Measurements from ENCODE around the gene SNPH.

SNPH gene

DNA sequence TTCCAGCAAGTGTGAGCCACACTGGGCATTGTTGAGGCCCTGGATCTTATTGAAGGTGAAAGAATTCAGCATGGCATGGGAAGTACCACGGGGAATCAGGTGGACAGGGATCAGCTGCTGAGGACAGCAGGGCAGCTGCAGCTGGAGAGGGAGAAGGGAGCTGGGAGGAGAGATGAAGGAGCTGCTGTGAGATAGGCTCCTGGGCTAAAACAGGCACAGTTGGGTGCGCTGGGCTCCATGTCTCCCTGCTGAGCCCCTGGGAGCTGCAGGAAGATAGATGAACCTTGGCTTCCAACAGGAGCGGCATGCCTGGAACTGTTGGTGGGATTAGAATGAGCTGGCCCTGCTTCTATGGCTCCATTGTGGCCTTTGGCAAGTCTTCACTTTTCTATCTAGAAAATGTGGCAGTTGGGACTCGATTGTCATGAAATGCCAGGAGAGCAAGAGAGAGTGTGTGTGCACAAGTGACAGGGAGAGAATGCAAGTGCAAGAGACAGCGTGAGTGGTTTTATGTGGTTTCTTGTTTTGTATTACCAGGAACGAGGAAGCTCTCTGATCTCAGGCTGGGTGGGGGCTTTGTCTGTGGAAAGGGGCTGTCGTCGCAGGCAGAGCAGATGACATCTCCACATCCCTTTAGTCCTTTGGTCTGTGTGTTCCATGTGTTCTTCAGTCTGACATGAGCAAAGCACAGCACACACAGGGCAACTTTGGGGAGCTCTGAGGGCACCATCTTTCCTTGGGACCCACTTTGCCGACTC is 20.4 kb downstream of the SNPH start:
- in situ Hi-C loops (cut with MboI; ENCODE audit: low sequenced_read_pairs) = no loop called here

DNA sequence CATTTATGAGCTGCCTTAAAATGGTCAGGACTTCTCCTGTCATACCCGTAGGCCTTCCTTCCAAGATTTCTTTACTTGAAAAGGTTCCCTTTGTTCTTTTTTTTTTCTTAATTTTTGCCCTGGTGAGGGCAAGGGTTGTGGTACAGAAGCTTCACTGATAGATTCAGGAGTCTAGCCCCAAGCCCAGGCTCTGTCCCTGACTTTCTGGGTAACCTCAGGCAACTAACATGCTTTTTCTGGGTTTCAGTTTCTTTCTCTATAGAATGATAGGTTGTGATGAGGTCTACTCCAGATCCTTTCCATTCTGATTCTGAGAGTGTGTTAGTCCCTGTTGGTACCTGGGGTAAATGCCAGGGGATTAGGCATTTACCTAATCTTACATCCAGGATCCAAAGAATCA is 21.2 kb downstream of the SNPH start:
- in situ Hi-C loops (cut with MboI; ENCODE audit: low sequenced_read_pairs) = no loop called here

DNA sequence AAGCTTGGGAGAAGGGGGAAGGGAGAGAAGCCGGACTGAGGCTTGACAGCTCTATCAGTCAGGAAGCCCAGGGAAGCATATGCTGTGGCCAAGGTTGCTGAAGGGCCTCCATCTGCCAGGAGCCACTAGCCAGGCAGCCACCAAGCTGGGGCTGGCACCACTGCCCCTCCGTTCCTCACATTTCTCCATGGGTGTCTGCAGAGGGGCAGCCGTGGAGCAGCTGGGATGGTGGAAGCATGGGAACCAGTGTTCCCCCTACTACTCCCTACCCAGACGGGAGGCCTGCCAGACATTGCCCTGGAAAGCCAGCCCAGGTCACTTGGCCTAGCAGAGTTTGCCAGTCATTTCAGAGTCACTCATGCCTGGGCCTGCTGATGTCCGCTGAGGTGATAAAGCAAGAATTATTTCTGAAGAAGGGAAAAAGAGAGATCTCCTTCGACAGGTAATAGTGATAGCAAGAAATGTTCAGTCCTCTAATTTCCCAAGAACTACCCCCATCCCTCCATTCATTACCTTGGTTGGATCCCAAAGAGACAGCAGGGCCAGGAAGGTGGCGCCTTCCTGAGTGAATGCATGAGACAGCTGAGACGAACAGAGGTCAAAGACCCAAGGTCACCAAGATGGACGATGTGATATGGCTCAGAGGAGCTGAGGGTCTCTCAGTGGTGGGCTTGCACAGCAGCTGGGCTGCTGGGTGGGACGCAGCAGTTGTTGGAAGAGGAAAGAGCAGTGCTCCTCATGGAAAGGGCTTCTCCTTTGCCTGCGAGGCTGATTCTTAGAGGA is 21.9 kb downstream of the SNPH start:
- in situ Hi-C loops (cut with MboI; ENCODE audit: low sequenced_read_pairs) = no loop called here

DNA sequence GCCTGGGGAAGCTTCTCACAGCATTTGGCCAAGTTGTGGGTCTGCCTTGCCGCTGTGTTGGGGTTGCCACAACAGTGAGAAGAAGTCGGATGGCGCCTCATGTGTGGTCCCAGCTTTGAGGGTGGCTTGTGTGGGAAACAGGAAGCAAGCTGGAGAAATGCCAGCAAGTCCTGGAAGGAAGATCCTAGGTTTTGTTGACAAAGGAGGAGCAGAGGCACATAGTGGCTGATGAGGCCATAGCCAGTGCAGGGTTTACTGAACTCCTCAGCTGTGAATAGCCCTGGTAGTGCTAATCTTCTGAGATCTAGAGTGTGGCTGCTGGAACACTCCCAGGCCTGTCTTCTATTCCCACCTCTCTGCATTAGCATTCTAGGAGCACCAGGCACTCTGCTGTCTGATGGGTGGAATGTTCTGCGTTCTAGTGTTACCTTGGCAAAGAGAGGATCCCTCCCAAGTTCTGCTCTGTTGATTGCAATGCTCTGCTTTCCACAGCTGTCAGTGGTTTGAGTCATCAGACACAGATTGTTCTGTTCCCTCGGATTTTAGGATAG is 25.2 kb downstream of the SNPH start:
- in situ Hi-C loops (cut with MboI; ENCODE audit: low sequenced_read_pairs) = no loop called here

DNA sequence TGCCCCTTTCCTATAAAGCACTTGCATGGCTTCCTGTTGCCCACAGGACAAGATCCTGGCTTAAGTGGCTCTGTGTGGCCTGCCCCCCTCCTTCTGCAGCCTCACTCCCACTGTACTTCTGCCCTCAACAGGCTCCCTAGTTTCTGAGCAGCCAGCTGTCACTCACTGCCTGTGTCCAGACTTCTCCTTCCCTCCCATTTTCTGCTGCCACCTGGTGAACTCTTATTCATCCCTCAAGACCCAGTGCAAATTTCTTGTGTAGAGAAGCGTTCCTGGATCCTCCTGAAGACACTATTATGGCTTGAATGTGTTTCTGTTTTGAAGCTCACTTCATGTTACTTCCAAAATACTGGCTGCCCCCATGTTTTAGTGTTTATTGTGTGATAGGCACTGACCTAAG is 26.5 kb downstream of the SNPH start:
- in situ Hi-C loops (cut with MboI; ENCODE audit: low sequenced_read_pairs) = no loop called here

DNA sequence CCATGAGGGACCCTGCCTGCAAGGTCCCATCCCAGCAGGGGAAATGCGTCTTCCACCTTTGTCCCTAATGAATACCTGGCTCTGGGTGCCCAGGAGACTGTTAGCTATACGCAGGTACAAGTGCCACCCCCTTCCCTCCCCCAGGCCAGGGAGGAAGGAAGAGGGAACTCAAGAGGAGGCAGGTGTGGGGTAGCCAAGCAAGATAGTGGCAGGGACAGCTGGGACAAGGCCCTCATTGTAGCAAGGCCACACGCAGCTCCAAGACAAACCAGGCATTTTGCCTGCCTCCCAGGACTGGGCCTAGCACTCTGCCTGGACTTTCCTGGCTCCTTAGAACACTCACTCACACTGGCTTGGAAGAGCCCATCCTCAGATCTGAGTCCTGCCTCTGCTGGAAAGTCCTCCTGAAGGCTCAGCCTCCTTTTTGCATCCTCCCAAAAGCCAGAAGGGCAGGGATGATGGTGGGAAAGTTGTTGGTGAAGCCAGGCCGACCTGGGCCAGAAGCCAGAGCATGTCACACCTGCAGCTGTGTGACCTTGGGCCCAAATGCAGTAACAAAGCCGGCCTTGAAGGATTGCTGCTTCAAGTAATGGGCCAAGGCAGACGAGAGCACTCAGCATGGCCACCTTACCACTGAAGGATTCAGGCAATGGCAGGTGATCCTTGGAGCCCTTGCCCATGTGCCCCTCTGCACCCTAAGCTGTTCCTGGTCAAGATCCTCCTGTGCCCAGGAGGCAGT is 27.7 kb downstream of the SNPH start:
- in situ Hi-C loops (cut with MboI; ENCODE audit: low sequenced_read_pairs) = no loop called here

DNA sequence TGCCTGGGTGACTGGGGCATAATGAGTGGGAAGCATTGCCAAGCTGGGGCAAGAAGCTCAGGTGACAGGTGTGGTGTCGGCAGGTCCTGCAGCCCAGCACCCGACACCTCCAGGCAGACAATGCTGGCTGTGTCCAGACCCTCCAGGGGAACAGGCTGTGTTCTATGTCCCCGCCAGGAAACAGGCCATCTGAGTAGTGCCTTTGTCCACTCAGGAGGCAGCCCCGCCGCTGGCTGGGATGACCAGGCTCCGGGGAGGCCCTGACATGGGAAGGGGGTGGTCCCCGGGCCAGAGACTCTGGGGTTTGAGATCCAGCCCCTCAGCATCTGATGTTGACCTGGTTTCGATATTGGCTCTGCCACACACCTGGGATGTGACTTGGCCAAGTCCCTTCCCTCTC is 28.4 kb downstream of the SNPH start:
- in situ Hi-C loops (cut with MboI; ENCODE audit: low sequenced_read_pairs) = no loop called here

DNA sequence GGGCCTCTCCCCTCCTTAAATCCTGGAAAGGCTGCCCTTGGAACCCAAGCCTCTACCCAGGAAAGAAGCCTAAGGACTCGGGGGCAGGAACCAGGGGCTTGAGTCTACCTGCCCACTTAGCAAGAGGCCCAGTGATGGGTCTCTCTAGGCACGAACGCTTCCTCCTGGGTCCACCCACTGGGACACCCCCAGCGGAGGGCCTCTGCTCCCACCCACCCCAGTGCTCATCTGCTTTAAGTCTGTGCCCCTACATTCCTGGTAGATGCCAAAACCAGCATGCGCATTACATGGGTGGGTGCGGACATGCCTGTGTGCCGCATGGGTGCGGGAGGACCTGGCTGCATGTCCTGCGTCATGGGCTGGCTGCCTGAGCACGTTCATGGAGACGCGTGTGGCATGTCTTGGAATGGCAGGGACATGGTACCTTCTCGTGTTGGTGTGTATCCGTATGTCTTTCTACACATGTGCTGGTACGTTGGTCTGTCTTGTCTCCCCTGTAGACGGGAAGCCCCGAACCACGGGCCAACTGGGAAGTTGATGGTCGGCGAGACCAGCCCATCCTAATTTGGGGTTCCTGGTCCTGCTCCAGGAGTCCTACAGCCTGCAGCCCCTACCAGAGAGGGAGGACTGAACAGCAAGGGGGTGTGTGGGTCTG is 29.3 kb downstream of the SNPH start:
- in situ Hi-C loops (cut with MboI; ENCODE audit: low sequenced_read_pairs) = no loop called here

DNA sequence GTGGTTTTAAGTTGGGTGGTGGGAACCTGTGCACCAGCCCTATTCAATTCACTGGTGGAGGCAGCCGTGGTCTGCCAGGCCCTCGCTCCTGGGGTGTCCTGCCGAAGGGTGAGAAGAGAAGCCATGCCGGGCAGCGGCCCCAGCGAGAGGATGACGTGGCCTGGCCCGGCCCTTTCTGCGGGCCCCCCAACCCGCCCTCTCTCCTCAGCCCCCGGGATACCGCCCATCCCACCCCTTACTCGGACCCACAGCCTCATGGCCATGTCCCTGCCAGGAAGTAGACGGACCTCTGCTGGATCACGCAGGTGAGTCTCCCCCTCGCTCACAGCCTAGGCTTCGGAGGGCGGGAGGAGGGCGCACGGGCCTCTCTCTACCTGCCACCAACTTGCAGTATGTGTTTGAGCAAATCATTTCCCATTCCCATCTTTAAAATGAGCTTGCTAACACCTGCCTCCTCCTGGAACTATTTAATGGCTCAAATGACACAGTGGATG is 30.1 kb downstream of the SNPH start:
- in situ Hi-C loops (cut with MboI; ENCODE audit: low sequenced_read_pairs) = no loop called here

DNA sequence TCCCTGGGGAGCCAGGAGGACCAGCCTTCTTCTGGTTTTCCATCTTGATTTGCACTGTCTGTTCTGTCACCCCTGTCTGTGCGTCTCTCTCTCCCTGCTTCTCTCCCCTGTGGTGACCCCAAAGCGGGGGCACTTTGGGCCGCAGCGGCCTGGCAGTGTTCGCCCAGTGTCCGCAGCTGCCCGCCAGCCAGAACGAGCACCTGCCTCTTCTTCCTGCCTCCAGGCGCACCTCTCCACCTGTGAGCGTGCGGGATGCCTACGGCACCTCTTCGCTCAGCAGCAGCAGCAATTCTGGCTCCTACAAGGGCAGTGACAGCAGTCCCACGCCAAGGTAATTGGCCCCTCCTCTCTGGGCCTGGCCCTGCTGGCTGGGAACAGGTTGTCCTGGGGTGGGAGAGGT is 30.8 kb downstream of the SNPH start:
- in situ Hi-C loops (cut with MboI; ENCODE audit: low sequenced_read_pairs) = no loop called here

DNA sequence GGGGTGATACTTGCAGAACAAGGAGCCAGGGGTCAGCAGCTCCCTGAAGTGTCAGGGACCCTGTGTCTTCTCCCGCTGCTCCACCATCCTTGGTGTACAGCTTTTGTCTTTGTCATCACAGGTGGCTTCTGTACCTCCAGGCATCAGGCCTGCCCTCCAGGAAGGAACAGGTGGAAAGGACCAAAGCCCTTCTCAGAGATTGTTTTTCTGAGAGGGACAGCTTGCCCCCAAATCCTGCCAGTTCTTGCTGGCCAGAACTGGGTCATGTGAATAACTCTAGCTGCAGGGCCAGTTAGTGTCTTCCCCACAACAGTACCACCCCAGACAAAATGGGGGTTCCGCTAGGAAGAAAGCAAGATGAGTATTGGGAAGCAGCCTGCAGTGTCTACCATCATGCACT is 31.4 kb downstream of the SNPH start:
- in situ Hi-C loops (cut with MboI; ENCODE audit: low sequenced_read_pairs) = no loop called here

DNA sequence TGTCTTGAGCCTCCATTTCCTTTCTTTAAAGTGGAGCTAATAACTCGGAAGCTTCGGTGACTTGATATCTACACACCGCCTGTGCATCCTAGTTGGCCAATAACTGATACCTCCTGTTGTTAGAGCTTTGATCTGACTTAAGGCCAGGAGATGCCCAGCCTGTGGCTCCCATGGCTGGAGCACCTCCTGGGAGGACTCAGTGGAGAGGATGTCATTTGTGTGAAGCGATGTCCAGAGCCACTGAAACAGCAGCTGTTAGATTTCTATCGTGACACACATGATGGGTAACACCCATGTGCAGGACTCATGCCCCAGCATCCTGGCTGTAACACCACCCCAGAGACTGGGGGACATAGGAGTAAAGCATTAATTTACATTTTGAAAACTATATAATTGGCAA is 32.1 kb downstream of the SNPH start:
- in situ Hi-C loops (cut with MboI; ENCODE audit: low sequenced_read_pairs) = no loop called here

DNA sequence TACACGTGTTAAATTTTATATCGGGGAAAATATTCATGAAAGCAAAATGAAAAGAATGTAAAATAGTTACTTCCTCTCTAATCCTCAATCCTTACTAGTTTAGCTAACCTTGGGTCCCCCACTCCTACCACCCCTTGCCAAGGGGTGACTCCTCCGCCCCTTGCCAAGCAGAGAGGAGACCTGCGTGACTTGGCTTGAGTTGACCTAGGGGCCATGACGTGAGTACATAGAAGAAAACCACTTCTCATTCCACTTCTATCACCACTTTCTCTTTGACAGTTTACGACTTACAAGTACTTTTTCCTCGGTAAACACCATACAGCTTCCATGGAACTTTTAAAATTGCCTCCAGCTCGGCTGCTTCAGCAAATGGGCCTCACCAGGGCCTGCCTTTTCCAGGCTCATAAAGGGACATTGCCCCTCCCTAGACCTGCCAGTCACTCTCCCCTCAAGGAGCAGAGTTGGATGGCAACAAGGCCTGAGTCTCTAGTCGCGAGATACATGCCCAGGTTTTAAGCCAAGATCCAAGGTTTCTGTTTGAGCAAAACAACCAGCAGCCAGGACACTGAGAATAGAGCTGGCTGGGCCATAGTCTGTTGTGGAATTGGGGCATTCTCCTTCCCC is 32.9 kb downstream of the SNPH start:
- in situ Hi-C loops (cut with MboI; ENCODE audit: low sequenced_read_pairs) = no loop called here

DNA sequence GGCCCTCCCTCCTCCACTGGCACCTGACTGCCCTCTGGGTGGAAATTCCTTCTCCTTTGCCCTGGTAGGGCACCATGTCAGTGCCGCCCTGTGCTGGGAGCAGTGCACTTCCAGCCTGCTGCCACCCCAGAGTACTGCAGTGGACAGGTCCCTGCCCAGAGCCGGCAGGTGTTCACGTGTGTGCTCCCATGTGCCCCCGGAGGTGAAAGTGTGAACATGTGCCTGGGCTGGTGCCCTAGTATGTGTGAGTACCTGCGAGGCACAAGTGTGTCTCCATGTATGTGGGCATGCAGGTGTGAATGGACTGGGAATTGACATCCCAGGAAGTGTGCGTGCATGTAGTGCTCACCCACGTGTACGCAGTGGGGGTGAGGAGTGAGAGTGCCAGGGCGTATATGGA is 33.4 kb downstream of the SNPH start:
- in situ Hi-C loops (cut with MboI; ENCODE audit: low sequenced_read_pairs) = no loop called here

DNA sequence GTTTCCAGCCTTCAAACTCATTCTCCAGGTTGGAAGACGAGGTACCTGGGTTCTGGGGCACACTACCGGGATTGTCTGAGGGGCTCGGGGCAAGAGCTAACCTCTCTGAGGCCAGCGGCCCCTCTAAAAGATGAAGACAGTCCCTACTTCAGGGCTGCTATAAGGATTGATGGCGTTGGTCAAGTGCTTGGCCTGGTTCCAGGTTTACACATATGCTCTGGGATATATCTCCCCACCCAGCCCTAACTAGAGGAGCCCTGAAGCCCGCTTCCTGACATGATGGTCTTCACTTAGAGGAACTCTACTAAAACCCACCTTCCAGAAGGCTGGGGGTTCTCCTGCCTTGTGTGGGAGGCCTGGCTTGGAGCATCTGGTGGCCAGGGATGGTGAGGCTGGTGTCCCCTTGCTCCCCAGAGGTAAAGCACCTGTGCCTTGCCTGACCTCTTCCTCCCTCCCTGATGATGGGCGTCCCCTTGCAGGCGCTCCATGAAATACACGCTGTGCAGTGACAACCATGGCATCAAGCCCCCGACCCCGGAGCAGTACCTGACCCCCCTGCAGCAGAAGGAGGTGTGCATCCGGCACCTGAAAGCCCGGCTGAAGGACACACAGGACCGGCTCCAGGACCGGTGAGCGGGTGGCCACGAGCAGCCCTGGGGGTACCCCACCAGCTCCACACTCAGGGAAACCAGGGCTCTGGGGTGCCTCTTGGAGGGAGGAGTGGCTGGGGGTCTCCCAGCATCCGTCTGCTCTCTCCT is 34.2 kb downstream of the SNPH start:
- in situ Hi-C loops (cut with MboI; ENCODE audit: low sequenced_read_pairs) = no loop called here

DNA sequence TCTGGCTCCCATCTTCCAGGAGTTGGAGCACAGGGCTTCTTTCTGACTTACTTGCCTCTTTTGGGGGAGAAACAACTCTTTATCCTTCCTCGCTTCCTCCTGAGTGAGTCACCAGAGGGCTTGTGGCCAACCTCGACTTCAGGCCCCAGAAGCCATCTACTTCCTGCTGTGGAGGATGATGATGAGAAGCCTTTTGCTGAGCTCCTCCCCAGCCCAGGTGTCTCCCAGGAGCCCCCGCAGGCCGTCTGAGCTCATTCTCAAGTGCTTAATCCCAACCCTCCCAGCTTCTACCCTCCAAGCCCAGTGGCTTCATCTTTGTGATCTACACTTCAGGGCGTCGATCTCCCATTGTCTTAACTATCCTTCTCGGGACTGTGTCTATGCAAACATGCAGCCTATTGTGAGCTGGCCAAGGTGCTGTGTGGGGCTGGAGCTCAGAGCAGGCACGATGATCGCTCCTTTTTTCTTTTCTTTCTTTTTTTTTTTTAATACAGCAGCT is 35.0 kb downstream of the SNPH start:
- in situ Hi-C loops (cut with MboI; ENCODE audit: low sequenced_read_pairs) = no loop called here

DNA sequence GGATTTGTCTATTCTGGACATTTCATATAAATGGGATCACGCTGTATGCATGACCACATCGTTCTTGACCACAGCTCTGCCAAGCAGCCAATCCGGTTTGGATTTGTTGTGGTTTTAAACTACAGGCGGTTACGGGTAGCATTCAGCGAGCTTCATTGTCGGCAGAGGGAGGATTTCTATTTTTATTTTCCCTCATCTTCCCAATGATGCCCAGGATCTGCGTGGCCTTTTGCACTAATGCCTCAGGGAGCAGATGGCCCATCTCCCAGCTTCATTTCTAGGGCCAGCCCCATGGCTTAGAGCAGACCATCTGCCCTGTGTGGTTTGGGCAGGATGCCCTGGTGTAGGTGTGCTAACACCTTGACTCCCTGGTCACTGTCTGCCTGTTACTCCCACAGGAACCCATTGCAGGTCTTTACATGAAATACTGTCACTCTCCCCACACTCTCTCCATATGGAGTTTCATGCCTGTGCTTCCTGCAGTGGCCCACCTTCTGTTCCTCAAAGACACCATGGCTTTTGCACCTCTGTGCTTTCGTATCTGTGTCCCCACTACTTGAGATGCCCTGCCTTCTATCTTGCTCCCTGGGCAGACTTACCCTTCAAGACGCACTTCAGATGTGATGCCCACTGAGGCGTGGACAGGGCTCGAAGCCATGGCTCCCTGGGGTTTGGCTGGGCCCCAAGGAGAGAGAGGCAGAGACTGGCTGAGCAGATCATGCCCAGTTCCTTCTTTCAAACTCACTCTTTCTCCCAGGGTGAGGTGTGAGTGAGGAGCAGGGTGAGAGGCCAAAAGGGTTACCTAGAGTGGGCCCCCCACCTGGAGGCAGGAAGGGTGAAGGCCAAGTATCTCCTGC is 36.8 kb downstream of the SNPH start:
- in situ Hi-C loops (cut with MboI; ENCODE audit: low sequenced_read_pairs) = no loop called here

DNA sequence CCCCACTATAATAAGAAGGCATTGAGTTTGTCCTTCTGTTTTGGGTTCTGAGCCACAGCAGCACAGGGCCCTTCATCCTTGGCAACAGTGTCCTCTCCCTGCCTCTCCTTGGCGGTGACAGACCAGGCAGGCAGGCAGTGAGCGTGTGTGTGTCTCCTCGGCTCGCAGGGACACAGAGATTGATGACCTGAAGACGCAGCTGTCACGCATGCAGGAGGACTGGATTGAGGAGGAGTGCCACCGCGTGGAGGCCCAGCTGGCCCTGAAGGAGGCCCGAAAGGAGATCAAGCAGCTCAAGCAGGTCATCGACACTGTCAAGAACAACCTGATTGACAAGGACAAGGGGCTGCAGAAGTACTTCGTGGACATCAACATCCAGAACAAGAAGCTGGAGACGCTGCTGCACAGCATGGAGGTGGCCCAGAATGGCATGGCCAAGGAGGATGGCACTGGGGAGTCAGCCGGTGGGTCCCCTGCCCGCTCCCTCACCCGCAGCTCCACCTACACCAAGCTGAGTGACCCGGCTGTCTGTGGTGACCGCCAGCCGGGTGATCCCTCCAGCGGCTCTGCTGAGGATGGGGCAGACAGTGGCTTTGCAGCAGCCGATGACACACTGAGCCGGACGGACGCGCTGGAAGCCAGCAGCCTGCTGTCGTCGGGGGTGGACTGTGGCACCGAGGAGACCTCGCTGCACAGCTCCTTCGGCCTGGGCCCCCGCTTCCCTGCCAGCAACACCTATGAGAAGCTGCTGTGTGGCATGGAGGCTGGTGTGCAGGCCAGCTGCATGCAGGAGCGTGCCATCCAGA is 38.8 kb downstream of the SNPH start:
- in situ Hi-C loops (cut with MboI; ENCODE audit: low sequenced_read_pairs) = no loop called here
